Measurements from ENCODE around the gene SCN3A. TPM values are rescaled to one million over a fixed set of nuclear protein-coding genes. Genes with fewer than 3 reads are reported as not detected.

SCN3A gene
- total and polyA plus RNA-seq, 2 experiments from 2014 or later: 0.06 TPM; not detected in 1

DNA sequence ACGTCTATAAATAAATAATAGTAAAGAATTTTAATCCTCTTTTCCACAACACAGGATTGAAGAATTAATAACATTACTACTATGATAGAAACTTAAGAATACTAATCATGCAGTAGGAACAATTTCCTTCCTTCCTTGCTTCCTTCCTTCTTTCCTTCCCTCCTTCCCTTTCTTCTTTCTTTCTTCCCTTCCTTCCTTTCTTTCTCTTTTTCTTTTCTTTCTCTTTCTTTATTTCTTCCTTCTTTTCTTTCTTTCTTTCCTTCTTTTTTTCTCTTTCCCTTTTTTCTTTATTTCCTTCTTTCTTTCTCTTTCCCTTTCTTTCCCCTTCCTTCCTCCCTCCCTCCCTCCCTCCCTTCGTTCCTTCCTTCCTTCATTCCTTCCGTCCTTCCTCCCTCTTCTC, 77.6 kb downstream of the SCN3A start:
- Histone ChIP-seq H3K36me3 (no peaks in the 10 kb centered on the region), H3K4me3 (no peak overlapping the region), H3K9me3 (ENCODE audit: low read depth) (no peaks in the 10 kb centered on the region), H3K4me1 (ENCODE audit: low read depth) (peaks cover under 1% of the 10 kb centered on the region), H3K27me3 (no peaks in the 10 kb centered on the region), H3K27ac (no peak overlapping the region)
- TF ChIP-seq, protein P1, sequence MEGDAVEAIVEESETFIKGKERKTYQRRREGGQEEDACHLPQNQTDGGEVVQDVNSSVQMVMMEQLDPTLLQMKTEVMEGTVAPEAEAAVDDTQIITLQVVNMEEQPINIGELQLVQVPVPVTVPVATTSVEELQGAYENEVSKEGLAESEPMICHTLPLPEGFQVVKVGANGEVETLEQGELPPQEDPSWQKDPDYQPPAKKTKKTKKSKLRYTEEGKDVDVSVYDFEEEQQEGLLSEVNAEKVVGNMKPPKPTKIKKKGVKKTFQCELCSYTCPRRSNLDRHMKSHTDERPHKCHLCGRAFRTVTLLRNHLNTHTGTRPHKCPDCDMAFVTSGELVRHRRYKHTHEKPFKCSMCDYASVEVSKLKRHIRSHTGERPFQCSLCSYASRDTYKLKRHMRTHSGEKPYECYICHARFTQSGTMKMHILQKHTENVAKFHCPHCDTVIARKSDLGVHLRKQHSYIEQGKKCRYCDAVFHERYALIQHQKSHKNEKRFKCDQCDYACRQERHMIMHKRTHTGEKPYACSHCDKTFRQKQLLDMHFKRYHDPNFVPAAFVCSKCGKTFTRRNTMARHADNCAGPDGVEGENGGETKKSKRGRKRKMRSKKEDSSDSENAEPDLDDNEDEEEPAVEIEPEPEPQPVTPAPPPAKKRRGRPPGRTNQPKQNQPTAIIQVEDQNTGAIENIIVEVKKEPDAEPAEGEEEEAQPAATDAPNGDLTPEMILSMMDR (IDR thresholded peaks at IDR 0.05; ENCODE audit: low read depth, low read length): no peak
- no peak for DNase-seq (ENCODE audit: low read depth in 1 of 2, low spot score in 1 of 2)

DNA sequence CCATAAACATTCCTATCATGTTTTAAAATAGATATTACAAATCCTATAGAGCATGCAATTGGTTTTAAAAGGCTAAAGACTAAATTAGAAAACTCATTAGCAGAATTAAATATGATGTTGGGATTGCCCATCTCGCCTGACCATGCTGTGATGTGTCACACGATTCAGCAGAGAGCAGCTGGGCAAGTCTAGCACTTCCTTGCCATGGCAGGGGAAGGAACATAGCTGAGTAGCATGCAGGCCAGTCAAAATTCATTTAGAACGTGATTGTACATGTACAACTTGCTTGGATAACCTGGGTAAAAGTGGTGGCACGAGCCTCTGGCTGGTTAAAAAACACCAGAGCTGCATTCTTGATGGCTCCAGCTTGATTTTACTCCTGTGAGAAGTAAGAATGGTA, 81.3 kb downstream of the SCN3A start:
- Histone ChIP-seq H3K27me3 (no peaks in the 10 kb centered on the region), H3K4me1 (ENCODE audit: low read depth) (peaks cover 5% of the 10 kb centered on the region), H3K27ac (no peak overlapping the region), H3K9me3 (ENCODE audit: low read depth) (no peaks in the 10 kb centered on the region), H3K36me3 (no peaks in the 10 kb centered on the region), H3K4me3 (no peak overlapping the region)
- TF ChIP-seq, protein P1 (IDR thresholded peaks at IDR 0.05; ENCODE audit: low read depth, low read length): no peak
- DNase-seq (ENCODE audit: low read depth in 1 of 2, low spot score in 1 of 2): no peak

DNA sequence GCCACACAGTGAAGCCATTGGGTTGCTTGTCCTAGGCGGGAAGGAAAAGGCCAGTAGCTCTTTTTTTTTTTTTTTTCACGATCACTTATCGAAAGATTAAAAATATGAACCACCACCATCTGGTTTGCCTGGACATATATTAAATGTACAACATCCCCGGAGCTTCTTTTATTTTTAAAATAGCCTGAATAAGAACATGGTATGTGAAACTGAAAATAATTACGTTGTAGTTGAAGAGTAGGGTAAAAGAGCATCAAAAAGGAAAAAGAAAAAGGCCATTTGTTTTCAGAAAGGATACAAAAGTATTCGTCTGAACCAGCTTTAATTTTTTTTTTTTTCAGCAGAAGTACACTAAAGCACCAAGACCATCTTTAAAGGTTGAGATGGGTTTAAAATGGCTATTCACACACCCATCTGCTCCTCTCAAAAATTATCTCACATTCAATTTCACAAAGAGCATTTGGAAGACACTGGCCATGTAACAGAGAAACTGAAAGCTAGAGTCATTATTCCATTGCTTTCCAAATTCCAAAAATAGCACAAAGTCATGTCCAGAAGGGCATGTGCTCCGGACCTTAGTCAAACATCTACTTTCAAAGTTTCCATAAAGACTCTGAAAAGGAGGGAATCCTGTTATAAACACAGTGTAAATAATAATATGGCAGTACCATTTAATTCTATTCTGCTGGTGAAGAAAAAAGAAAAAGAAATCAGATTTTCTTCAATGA, 82.9 kb downstream of the SCN3A start:
- Histone ChIP-seq H3K9me3 (ENCODE audit: low read depth) (no peaks in the 10 kb centered on the region), H3K36me3 (no peaks in the 10 kb centered on the region), H3K27me3 (no peaks in the 10 kb centered on the region), H3K4me3 (no peak overlapping the region), H3K4me1 (ENCODE audit: low read depth) (peaks cover 5% of the 10 kb centered on the region), H3K27ac (no peak overlapping the region)
- DNase-seq (ENCODE audit: low read depth in 1 of 2, low spot score in 1 of 2): no peak
- TF ChIP-seq, protein P1 (IDR thresholded peaks at IDR 0.05; ENCODE audit: low read depth, low read length): no peak

DNA sequence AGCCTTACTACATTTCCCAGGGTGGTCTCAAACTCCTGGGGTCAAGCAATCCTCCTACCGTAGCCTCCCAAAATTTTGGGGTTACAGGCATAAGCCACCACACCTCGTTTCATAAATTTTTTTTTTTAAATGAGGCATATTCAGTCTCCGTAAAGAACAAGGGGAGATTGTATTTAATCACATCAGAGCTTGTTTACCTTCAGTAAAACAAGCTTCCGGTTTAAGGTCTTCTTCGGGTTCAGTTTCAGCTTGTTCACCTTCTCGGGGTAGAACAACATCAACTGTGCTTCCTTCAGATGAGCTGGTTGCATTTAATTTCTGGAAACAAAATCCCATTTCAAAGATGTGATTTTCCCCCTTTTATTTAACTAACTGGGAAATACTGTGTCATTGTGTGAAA, 88.6 kb downstream of the SCN3A start:
- no peaks in the 10 kb centered on the region for H3K36me3 ChIP-seq
- TF ChIP-seq, protein P1 (IDR thresholded peaks at IDR 0.05; ENCODE audit: low read depth, low read length): no peak
- H3K4me3 ChIP-seq: no peak overlapping the region
- no peaks in the 10 kb centered on the region for H3K9me3 ChIP-seq (ENCODE audit: low read depth)
- no peak for DNase-seq (ENCODE audit: low read depth in 1 of 2, low spot score in 1 of 2)
- H3K27me3 ChIP-seq: no peaks in the 10 kb centered on the region
- H3K27ac ChIP-seq: no peak overlapping the region
- H3K4me1 ChIP-seq (ENCODE audit: low read depth): peaks cover 11% of the 10 kb centered on the region

DNA sequence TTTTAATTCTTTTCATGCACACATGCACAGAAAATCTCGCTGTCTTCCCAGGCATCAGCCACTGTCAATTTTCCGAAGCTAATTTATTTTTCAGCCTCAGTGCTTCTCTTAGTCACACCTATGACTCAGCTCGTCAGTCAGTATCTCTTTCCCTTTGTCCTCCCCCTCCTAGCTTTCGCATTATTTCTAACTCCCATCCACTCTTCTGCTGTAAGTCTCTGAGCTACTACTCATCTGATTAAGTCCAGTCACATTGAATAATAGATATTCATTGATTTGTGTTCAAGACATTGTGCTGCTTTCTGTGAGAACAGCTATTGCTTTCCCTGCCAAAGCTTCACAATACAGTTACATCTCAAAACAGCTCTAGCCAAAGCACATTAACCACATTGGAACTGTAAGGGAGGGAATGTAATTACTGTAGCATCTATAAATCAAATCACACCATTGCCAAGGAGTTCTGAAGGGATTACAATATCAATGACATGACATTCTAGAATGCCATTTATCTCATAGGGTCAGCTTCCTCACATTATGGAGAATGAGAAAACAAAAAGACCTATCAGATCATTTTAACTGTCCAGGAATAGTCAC, 89.4 kb downstream of the SCN3A start:
- Histone ChIP-seq H3K4me3 (no peak overlapping the region), H3K27ac (no peak overlapping the region)
- peak in 1 of 2 donors; percentile 15 for DNase-seq (ENCODE audit: low read depth in 1 of 2, low spot score in 1 of 2)

More for the DNA sequence above, 89.4 kb downstream of the SCN3A start:
- TF ChIP-seq, protein P1 (IDR thresholded peaks at IDR 0.05; ENCODE audit: low read depth, low read length): no peak
- peaks cover 11% of the 10 kb centered on the region for H3K4me1 ChIP-seq (ENCODE audit: low read depth)
- H3K9me3 ChIP-seq (ENCODE audit: low read depth): no peaks in the 10 kb centered on the region
- H3K27me3 ChIP-seq: no peaks in the 10 kb centered on the region
- H3K36me3 ChIP-seq: no peaks in the 10 kb centered on the region
